ENCODE data around the gene GLRX5.

- TF ChIP-seq CTCF (IDR thresholded peaks at IDR 0.05; ENCODE audit: poor library complexity) (no peak), EZH2 (IDR thresholded peaks at IDR 0.05; ENCODE audit: borderline replicate concordance) (no peak)
Measured at GRCh38 chr14:95548328-95548929, 13.6 kb downstream of the GLRX5 start.

Measured in hepatocyte (in vitro differentiated cells).